NCI-H526 (cell line): ENCODE measurements around the gene EZR.

Experiments
- DNase-seq, 2 experiments: peaks; one replicate each; lab custom pipeline; 2025; lab: John Stamatoyannopoulos, UW

Gene EZR

GRCh38 chr6:158776737-158777136, 42.4 kb downstream of the EZR start:
- DNase-seq, result no peak

- no peak for DNase-seq
Observed at GRCh38 chr6:158775832-158776231, 43.3 kb downstream of the EZR start.

GRCh38 chr6:158774717-158775449, 44.3 kb downstream of the EZR start:
- DNase-seq, result no peak

- no peak for DNase-seq
Observed at GRCh38 chr6:158773581-158774449, 45.4 kb downstream of the EZR start.

GRCh38 chr6:158772851-158773371, 46.3 kb downstream of the EZR start:
- DNase-seq, result no peak

- no peak for DNase-seq
Observed at GRCh38 chr6:158772172-158772571, 47.0 kb downstream of the EZR start.

GRCh38 chr6:158771399-158772152, 47.6 kb downstream of the EZR start:
- DNase-seq, result no peak

GRCh38 chr6:158770533-158771330, 48.4 kb downstream of the EZR start:
- DNase-seq, result no peak

- DNase-seq, result no peak
Observed at GRCh38 chr6:158769771-158770432, 49.3 kb downstream of the EZR start.

GRCh38 chr6:158769234-158769770, 49.9 kb downstream of the EZR start:
- DNase-seq, result no peak

GRCh38 chr6:158768436-158768835, 50.7 kb downstream of the EZR start:
- DNase-seq, result no peak

GRCh38 chr6:158767709-158768108, 51.5 kb downstream of the EZR start:
- no peak for DNase-seq

- no peak for DNase-seq
Observed at GRCh38 chr6:158766621-158767455, 52.3 kb downstream of the EZR start.

GRCh38 chr6:158765499-158766068, 53.6 kb downstream of the EZR start:
- DNase-seq, result no peak

GRCh38 chr6:158764926-158765325, 54.2 kb downstream of the EZR start:
- no peak for DNase-seq

- no peak for DNase-seq
Observed at GRCh38 chr6:158764183-158764849, 54.9 kb downstream of the EZR start.

- DNase-seq, result no peak
Observed at GRCh38 chr6:158763434-158764182, 55.6 kb downstream of the EZR start.
